ENCODE data around the gene TAF1C.

DNA sequence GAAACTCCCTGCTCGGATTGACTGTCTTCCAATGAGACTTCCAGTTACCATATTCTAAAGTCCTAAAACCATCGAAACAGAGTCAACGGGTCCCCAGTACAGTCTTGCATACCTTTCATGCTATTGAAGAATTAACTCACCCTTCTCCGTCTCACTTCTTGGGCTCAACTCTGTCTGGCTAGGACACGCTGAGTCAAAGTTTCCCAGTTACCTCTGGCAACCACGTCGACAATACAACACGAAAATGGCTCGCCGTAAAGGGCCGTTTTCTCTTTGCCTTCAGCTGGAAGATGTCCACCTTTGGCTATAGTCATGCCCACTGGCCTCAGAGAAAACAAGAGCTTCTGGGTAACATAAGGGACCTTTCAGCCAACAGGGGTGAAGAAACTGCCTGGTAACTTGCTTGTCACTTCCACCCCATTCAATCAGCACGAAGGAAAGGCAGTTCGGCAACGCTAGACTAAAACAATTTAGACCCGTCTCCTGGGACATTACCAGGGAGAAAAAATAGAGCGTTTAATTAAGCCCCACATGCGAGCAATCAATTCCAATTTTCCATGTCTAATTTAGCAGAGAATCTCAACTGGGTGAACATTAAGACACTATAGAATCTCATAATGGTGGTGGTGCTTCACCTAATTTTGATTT is 31.4 kb upstream of the TAF1C start:
- no peak for TF ChIP-seq STAT3 (IDR thresholded peaks at IDR 0.05; ENCODE audit: low read depth, low read length)
- TF ChIP-seq CTCF (IDR thresholded peaks at IDR 0.05 in 2 of 3, conservative IDR thresholded peaks at IDR 0.05 in 1 of 3; ENCODE audit: control insufficient read depth in 2 of 3, extremely low read depth in 1 of 3, insufficient read depth in 1 of 3, low read depth in 3 of 3, low read length in 3 of 3): no peak
- TF ChIP-seq CHD4 (IDR thresholded peaks at IDR 0.05): no peak
- no peak for TF ChIP-seq SREBF1 (IDR thresholded peaks at IDR 0.05; ENCODE audit: low read length)
- no peak for TF ChIP-seq YBX1 (IDR thresholded peaks at IDR 0.05)
- TF ChIP-seq, protein P1, sequence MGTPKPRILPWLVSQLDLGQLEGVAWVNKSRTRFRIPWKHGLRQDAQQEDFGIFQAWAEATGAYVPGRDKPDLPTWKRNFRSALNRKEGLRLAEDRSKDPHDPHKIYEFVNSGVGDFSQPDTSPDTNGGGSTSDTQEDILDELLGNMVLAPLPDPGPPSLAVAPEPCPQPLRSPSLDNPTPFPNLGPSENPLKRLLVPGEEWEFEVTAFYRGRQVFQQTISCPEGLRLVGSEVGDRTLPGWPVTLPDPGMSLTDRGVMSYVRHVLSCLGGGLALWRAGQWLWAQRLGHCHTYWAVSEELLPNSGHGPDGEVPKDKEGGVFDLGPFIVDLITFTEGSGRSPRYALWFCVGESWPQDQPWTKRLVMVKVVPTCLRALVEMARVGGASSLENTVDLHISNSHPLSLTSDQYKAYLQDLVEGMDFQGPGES (IDR thresholded peaks at IDR 0.05): no peak
- TF ChIP-seq ZNF384 (IDR thresholded peaks at IDR 0.05; ENCODE audit: borderline replicate concordance, low read depth, low read length): no peak
- no peak for TF ChIP-seq JUND (IDR thresholded peaks at IDR 0.05; ENCODE audit: low read depth, low read length)
- TF ChIP-seq, protein P2, sequence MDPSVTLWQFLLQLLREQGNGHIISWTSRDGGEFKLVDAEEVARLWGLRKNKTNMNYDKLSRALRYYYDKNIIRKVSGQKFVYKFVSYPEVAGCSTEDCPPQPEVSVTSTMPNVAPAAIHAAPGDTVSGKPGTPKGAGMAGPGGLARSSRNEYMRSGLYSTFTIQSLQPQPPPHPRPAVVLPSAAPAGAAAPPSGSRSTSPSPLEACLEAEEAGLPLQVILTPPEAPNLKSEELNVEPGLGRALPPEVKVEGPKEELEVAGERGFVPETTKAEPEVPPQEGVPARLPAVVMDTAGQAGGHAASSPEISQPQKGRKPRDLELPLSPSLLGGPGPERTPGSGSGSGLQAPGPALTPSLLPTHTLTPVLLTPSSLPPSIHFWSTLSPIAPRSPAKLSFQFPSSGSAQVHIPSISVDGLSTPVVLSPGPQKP (IDR thresholded peaks at IDR 0.05; ENCODE audit: low read depth, low read length): no peak
- no peak for TF ChIP-seq ZBTB33 (IDR thresholded peaks at IDR 0.05)
- no peak for TF ChIP-seq CREB1 (IDR thresholded peaks at IDR 0.05; ENCODE audit: low read depth)
